Measurements from ENCODE around the gene PCID2. TPM values are rescaled to one million over a fixed set of nuclear protein-coding genes. Genes with fewer than 3 reads are reported as not detected.

PCID2 gene
- polyA plus RNA-seq, 1 donor from 2014 or later: 81.3 TPM

DNA sequence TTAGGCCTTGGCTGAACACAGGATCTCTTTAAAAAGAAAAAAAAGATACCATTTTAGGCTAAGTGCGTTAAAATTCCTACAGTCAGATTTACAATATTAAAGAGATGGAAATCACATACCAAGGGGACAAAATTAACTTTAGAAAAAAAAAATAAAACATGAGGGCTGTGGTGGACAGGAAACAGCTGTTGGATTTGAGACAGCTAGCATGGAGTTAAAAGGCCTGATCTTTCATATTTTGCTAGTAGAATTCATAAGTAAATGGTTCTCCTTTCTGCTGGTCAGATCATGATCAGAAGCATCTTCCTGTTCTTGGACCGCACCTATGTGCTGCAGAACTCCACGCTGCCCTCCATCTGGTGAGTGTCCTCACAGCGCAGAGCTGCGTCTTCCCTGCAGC is 20.7 kb upstream of the PCID2 start:
- Histone ChIP-seq H3K4me3 (ENCODE audit: low read length) (no peak overlapping the region), H3K36me3 (ENCODE audit: insufficient read depth, low read length) (no peaks in the 10 kb centered on the region), H3K79me2 (replicated peaks; ENCODE audit: insufficient read depth, low read length) (no peaks in the 10 kb centered on the region), H3F3A (ENCODE audit: insufficient read depth, low read length, poor library complexity, severe bottlenecking) (no peaks in the 10 kb centered on the region), H3K9ac (ENCODE audit: low read length) (no peak overlapping the region), H3K27ac (ENCODE audit: low read length) (no peak overlapping the region), H3K4me2 (ENCODE audit: low read length) (no peak overlapping the region), H3K9me3 (ENCODE audit: low read length) (no peaks in the 10 kb centered on the region), H4K20me1 (ENCODE audit: insufficient read depth) (no peaks in the 10 kb centered on the region), H3K27me3 (ENCODE audit: insufficient read depth, low read depth, low read length) (no peaks in the 10 kb centered on the region), H3K9me2 (ENCODE audit: insufficient read depth, low read length) (no peaks in the 10 kb centered on the region), H2AFZ (ENCODE audit: low read depth, low read length) (no peak overlapping the region)
- TF ChIP-seq MXI1 (conservative IDR thresholded peaks at IDR 0.05; ENCODE audit: poor library complexity, severe bottlenecking): no peak
- TF ChIP-seq TAF1 (IDR thresholded peaks at IDR 0.05; ENCODE audit: low read depth): no peak
- TF ChIP-seq EZH2 (IDR thresholded peaks at IDR 0.05; ENCODE audit: borderline replicate concordance, insufficient read depth, low read length, poor library complexity, severe bottlenecking): no peak
- no peak for TF ChIP-seq RAD21 (conservative IDR thresholded peaks at IDR 0.05)
- no peak for TF ChIP-seq SMC3 (conservative IDR thresholded peaks at IDR 0.05; ENCODE audit: poor library complexity)
- TF ChIP-seq, protein P1, sequence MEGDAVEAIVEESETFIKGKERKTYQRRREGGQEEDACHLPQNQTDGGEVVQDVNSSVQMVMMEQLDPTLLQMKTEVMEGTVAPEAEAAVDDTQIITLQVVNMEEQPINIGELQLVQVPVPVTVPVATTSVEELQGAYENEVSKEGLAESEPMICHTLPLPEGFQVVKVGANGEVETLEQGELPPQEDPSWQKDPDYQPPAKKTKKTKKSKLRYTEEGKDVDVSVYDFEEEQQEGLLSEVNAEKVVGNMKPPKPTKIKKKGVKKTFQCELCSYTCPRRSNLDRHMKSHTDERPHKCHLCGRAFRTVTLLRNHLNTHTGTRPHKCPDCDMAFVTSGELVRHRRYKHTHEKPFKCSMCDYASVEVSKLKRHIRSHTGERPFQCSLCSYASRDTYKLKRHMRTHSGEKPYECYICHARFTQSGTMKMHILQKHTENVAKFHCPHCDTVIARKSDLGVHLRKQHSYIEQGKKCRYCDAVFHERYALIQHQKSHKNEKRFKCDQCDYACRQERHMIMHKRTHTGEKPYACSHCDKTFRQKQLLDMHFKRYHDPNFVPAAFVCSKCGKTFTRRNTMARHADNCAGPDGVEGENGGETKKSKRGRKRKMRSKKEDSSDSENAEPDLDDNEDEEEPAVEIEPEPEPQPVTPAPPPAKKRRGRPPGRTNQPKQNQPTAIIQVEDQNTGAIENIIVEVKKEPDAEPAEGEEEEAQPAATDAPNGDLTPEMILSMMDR (IDR thresholded peaks at IDR 0.05; ENCODE audit: poor library complexity, severe bottlenecking): no peak
- no peak for TF ChIP-seq POLR2AphosphoS5 (IDR thresholded peaks at IDR 0.05)
- TF ChIP-seq, protein P2, sequence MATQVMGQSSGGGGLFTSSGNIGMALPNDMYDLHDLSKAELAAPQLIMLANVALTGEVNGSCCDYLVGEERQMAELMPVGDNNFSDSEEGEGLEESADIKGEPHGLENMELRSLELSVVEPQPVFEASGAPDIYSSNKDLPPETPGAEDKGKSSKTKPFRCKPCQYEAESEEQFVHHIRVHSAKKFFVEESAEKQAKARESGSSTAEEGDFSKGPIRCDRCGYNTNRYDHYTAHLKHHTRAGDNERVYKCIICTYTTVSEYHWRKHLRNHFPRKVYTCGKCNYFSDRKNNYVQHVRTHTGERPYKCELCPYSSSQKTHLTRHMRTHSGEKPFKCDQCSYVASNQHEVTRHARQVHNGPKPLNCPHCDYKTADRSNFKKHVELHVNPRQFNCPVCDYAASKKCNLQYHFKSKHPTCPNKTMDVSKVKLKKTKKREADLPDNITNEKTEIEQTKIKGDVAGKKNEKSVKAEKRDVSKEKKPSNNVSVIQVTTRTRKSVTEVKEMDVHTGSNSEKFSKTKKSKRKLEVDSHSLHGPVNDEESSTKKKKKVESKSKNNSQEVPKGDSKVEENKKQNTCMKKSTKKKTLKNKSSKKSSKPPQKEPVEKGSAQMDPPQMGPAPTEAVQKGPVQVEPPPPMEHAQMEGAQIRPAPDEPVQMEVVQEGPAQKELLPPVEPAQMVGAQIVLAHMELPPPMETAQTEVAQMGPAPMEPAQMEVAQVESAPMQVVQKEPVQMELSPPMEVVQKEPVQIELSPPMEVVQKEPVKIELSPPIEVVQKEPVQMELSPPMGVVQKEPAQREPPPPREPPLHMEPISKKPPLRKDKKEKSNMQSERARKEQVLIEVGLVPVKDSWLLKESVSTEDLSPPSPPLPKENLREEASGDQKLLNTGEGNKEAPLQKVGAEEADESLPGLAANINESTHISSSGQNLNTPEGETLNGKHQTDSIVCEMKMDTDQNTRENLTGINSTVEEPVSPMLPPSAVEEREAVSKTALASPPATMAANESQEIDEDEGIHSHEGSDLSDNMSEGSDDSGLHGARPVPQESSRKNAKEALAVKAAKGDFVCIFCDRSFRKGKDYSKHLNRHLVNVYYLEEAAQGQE (IDR thresholded peaks at IDR 0.05; ENCODE audit: borderline replicate concordance): no peak
- no peak for TF ChIP-seq EP300 (conservative IDR thresholded peaks at IDR 0.05; ENCODE audit: poor library complexity, severe bottlenecking)

DNA sequence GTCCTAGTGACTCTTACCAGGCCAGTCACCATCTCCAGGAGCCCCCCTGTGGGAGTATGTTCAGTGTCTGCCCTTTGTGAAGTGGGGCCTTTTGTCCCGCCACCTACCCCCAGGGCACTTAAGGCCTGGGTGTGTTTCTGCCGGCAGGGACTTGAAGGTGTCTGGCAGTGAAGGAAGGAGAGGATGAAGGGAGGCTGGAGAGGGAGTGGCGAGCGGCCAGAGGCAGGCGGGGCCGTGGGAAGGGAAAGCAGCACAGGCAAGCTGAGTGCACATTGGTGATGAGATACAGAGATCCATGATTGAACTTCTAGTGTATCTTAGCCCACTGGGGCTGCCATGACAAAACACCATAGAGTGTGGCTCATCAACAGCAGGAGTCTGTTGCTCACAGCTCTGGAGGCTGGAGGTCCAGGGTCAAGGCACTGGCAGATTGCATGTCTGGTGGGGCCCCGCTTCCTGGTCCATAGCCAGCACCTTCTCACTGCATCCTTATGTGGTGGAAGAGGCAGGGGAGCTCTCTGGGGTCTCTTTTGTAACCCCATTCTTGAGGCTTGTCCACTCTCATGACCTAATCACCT is 18.5 kb upstream of the PCID2 start:
- no peak for TF ChIP-seq TAF1 (IDR thresholded peaks at IDR 0.05; ENCODE audit: low read depth)
- no peak for TF ChIP-seq SMC3 (conservative IDR thresholded peaks at IDR 0.05; ENCODE audit: poor library complexity)
- no peak for TF ChIP-seq EZH2 (IDR thresholded peaks at IDR 0.05; ENCODE audit: borderline replicate concordance, insufficient read depth, low read length, poor library complexity, severe bottlenecking)
- no peak for TF ChIP-seq MXI1 (conservative IDR thresholded peaks at IDR 0.05; ENCODE audit: poor library complexity, severe bottlenecking)
- TF ChIP-seq POLR2AphosphoS5 (IDR thresholded peaks at IDR 0.05): no peak
- TF ChIP-seq, protein P2 (IDR thresholded peaks at IDR 0.05; ENCODE audit: borderline replicate concordance): no peak
- TF ChIP-seq EP300 (conservative IDR thresholded peaks at IDR 0.05; ENCODE audit: poor library complexity, severe bottlenecking): no peak
- TF ChIP-seq, protein P1 (IDR thresholded peaks at IDR 0.05; ENCODE audit: poor library complexity, severe bottlenecking): no peak
- TF ChIP-seq RAD21 (conservative IDR thresholded peaks at IDR 0.05): no peak
- H3K4me2 ChIP-seq (ENCODE audit: low read length): no peak overlapping the region
- no peaks in the 10 kb centered on the region for H3F3A ChIP-seq (ENCODE audit: insufficient read depth, low read length, poor library complexity, severe bottlenecking)
- no peak overlapping the region for H3K9ac ChIP-seq (ENCODE audit: low read length)
- no peak overlapping the region for H3K27ac ChIP-seq (ENCODE audit: low read length)
- no peaks in the 10 kb centered on the region for H3K27me3 ChIP-seq (ENCODE audit: insufficient read depth, low read depth, low read length)
- no peaks in the 10 kb centered on the region for H3K9me2 ChIP-seq (ENCODE audit: insufficient read depth, low read length)
- no peak overlapping the region for H2AFZ ChIP-seq (ENCODE audit: low read depth, low read length)
- H3K9me3 ChIP-seq (ENCODE audit: low read length): no peaks in the 10 kb centered on the region
- no peaks in the 10 kb centered on the region for H3K36me3 ChIP-seq (ENCODE audit: insufficient read depth, low read length)
- no peaks in the 10 kb centered on the region for H3K79me2 ChIP-seq (replicated peaks; ENCODE audit: insufficient read depth, low read length)
- no peaks in the 10 kb centered on the region for H4K20me1 ChIP-seq (ENCODE audit: insufficient read depth)
- H3K4me3 ChIP-seq (ENCODE audit: low read length): no peak overlapping the region
